HepG2 (cell line): Measurements from ENCODE around the gene ARHGEF3. TPM values are rescaled to one million over a fixed set of nuclear protein-coding genes. Genes with fewer than 3 reads are reported as not detected.

Experiments
- ELK4 ChIP-seq: sonication (generic); formaldehyde crosslinking; IDR thresholded peaks from 2 replicates; pipeline ENCODE4 v1.9.0; 2021; ENCODE audit warnings: missing genetic modification reagents, borderline replicate concordance
- FOXA1 ChIP-seq, 2 experiments: fragments of 450-650 bp in 1 of 2; sonication (generic) in 1 of 2; formaldehyde crosslinking in 1 of 2; IDR thresholded peaks; 2 replicates each; pipeline versions ENCODE4 v1.4.0 to v1.6.1; 2016 to 2020; ENCODE audit warnings: missing genetic modification reagents in 1 of 2
- GATA4 ChIP-seq: sonication (generic); IDR thresholded peaks from 2 replicates; pipeline ENCODE4 v1.6.1; 2016; ENCODE audit warnings: antibody characterized with exemption, low read depth, borderline replicate concordance
- GTF2F1 ChIP-seq: fragments of 150-350 bp; IDR thresholded peaks from 2 replicates; pipeline ENCODE4 v1.6.1; 2014; ENCODE audit warnings: low read length
- HHEX ChIP-seq: IDR thresholded peaks from 2 replicates; pipeline ENCODE4 v1.6.1; 2016; ENCODE audit warnings: control low read depth
- HOMEZ ChIP-seq: IDR thresholded peaks from 2 replicates; pipeline ENCODE4 v1.6.1; 2016; ENCODE audit warnings: low read depth
- JDP2 ChIP-seq: sonication (generic); formaldehyde crosslinking; IDR thresholded peaks from 2 replicates; pipeline ENCODE4 v1.8.1; 2022; ENCODE audit warnings: missing genetic modification reagents, borderline replicate concordance
- JUND ChIP-seq: sonication (generic); formaldehyde crosslinking; IDR thresholded peaks from 2 replicates; pipeline ENCODE4 v1.8.0; 2022; ENCODE audit warnings: mild to moderate bottlenecking, missing genetic modification reagents
- NAIF1 ChIP-seq: sonication (generic); formaldehyde crosslinking; IDR thresholded peaks from 2 replicates; pipeline ENCODE4 v1.5.0; 2020; ENCODE audit warnings: mild to moderate bottlenecking, missing genetic modification reagents, borderline replicate concordance
- NFE2L2 ChIP-seq: fragments of 150-350 bp; IDR thresholded peaks from 2 replicates; pipeline ENCODE4 v1.6.1; 2014; ENCODE audit warnings: low read length
- NR1H2 ChIP-seq: sonication (generic); formaldehyde crosslinking; IDR thresholded peaks from 2 replicates; pipeline ENCODE4 v1.8.1; 2022; ENCODE audit warnings: low read depth, missing genetic modification reagents, borderline replicate concordance
- PHF8 ChIP-seq: sonication (generic); formaldehyde crosslinking; IDR thresholded peaks from 2 replicates; pipeline ENCODE4 v1.5.0; 2020; ENCODE audit warnings: missing genetic modification reagents
- RBM39 ChIP-seq: fragments of 200-400 bp; formaldehyde crosslinking; IDR thresholded peaks from one replicate; pipeline ENCODE4 v1.6.1; 2018; ENCODE audit warnings: antibody characterized with exemption, mild to moderate bottlenecking, low read depth, low read length; ENCODE audit not compliant: poor library complexity, severe bottlenecking
- RFXANK ChIP-seq: IDR thresholded peaks from 2 replicates; pipeline ENCODE4 v1.6.1; 2016
- SMAD1 ChIP-seq: sonication (generic); formaldehyde crosslinking; IDR thresholded peaks from 2 replicates; pipeline ENCODE4 v1.4.0; 2020; ENCODE audit warnings: missing genetic modification reagents, low read depth, mild to moderate bottlenecking, borderline replicate concordance
- TBL1XR1 ChIP-seq: fragments of 150-350 bp; IDR thresholded peaks from 2 replicates; pipeline ENCODE4 v1.6.1; 2014; ENCODE audit warnings: borderline replicate concordance, low read length; ENCODE audit not compliant: partially characterized antibody
- ZBTB37 ChIP-seq: sonication (generic); formaldehyde crosslinking; IDR thresholded peaks from 2 replicates; pipeline ENCODE4 v1.4.0; 2020; ENCODE audit warnings: mild to moderate bottlenecking, missing genetic modification reagents
- ZMYM3 ChIP-seq: sonication (generic); formaldehyde crosslinking; IDR thresholded peaks from 2 replicates; pipeline ENCODE4 v1.5.1; 2020; ENCODE audit warnings: mild to moderate bottlenecking, missing genetic modification reagents
- ZNF274 ChIP-seq: sonication (generic); formaldehyde crosslinking; IDR thresholded peaks from 2 replicates; pipeline ENCODE4 v1.5.1; 2020; ENCODE audit warnings: mild to moderate bottlenecking, missing genetic modification reagents
- ZNF292 ChIP-seq: sonication (generic); formaldehyde crosslinking; IDR thresholded peaks from 2 replicates; pipeline ENCODE4 v1.8.1; 2022; ENCODE audit warnings: mild to moderate bottlenecking, low read depth, missing genetic modification reagents, borderline replicate concordance
- ZNF296 ChIP-seq: sonication (generic); formaldehyde crosslinking; conservative IDR thresholded peaks from 2 replicates; pipeline ENCODE4 v1.5.0; 2020; ENCODE audit warnings: mild to moderate bottlenecking, missing genetic modification reagents
- ZNF333 ChIP-seq: sonication (generic); formaldehyde crosslinking; IDR thresholded peaks from 2 replicates; pipeline ENCODE4 v1.4.0; 2020; ENCODE audit warnings: mild to moderate bottlenecking, missing genetic modification reagents, borderline replicate concordance
- ZNF34 ChIP-seq: sonication (generic); formaldehyde crosslinking; IDR thresholded peaks from 2 replicates; pipeline ENCODE4 v1.4.0; 2020; ENCODE audit warnings: mild to moderate bottlenecking, missing genetic modification reagents, borderline replicate concordance
- ZNF441 ChIP-seq: sonication (generic); formaldehyde crosslinking; IDR thresholded peaks from 2 replicates; pipeline ENCODE4 v1.7.0; 2021; ENCODE audit warnings: missing genetic modification reagents, borderline replicate concordance
- ZNF569 ChIP-seq: sonication (generic); formaldehyde crosslinking; IDR thresholded peaks from 2 replicates; pipeline ENCODE4 v1.5.0; 2020; ENCODE audit warnings: mild to moderate bottlenecking, missing genetic modification reagents, moderate library complexity, borderline replicate concordance
- ZNF580 ChIP-seq: IDR thresholded peaks from 2 replicates; pipeline ENCODE4 v1.6.1; 2016; ENCODE audit warnings: low read depth, borderline replicate concordance
- ZNF605 ChIP-seq: sonication (generic); formaldehyde crosslinking; IDR thresholded peaks from 2 replicates; pipeline ENCODE4 v1.8.0; 2022; ENCODE audit warnings: mild to moderate bottlenecking, missing genetic modification reagents
- polyA plus RNA-seq, 8 experiments: library from polyadenylated mRNA; depleted of rRNA in 3 of 8; stranded (reverse) in 7 of 8; unstranded in 1 of 8; fragments of >200 nt; fragmentation: Illumina TruSeq in 4 of 8; extraction: Trizol in 4 of 8; gene quantifications; 2 replicates each; pipeline versions ENCODE4 v1.2.1 to v1.2.3, GENCODE V29; 2011 to 2016; ENCODE audit warnings: low read depth in 4 of 8, missing spikeins in 1 of 8, mixed read lengths in 1 of 8; ENCODE audit not compliant: insufficient read depth in 1 of 8
- total RNA-seq, 5 experiments: library from RNA; depleted of rRNA; stranded (reverse); fragments of >200 nt; fragmentation: Illumina TruSeq; extraction: Trizol; gene quantifications; 2 replicates each; pipeline ENCODE4 v1.2.3, GENCODE V29; 2016; ENCODE audit warnings: low read depth in 1 of 5

Gene ARHGEF3
- total and polyA plus RNA-seq, 2 of the 13 experiments (the other 11 are each of a cell fraction or from before 2014, with no cell fraction given) = 14.8 to 23.1 TPM

- TF ChIP-seq ZNF441 (CRISPR knock-in tag) (no peak), NAIF1 (no peak), ZNF34 (no peak), TBL1XR1 (no peak), ZMYM3 (CRISPR knock-in tag) (no peak), ZNF605 (CRISPR knock-in tag) (no peak), SMAD1 (CRISPR knock-in tag) (no peak), JUND (CRISPR knock-in tag) (no peak; the same call in 1 of the 2 replicates), ZBTB37 (peak; percentile 45; the same call in 1 of the 2 replicates), NFE2L2 (no peak), ZNF569 (CRISPR knock-in tag) (no peak), HOMEZ (CRISPR knock-in tag) (0 out of 2 replicates have a peak, but pooled peaks have one; percentile 28), ZNF292 (no peak), RFXANK (no peak), RBM39 (no peak), GATA4 (0 out of 2 replicates have a peak, but pooled peaks have one; percentile 39), FOXA1 (IDR thresholded peaks at IDR 0.05) (no peak), FOXA1 (CRISPR knock-in tag; IDR thresholded peaks at IDR 0.05) (peak; percentile 50), JDP2 (CRISPR knock-in tag) (no peak), NR1H2 (CRISPR knock-in tag) (no peak), ELK4 (CRISPR knock-in tag) (no peak), HHEX (no peak), ZNF580 (CRISPR knock-in tag) (no peak), ZNF333 (CRISPR knock-in tag) (no peak), GTF2F1 (no peak), PHF8 (no peak), ZNF274 (CRISPR knock-in tag) (no peak), ZNF296 (CRISPR knock-in tag) (no peak)
Measured at GRCh38 chr3:56758539-56758981, 43.2 kb downstream of the ARHGEF3 start (continued).
